Amniotic stem cell (primary cell): ENCODE results near the gene ANKRD11.
A peak's percentile ranks its signal among the peaks of the same experiment; 100 is the strongest.
"Not testable (repeated sequence)": the region's sequence is repeated elsewhere in the genome, so short reads cannot be mapped to it uniquely, and the experiment has no call there.

Experiments
- DNase-seq: peaks from one replicate; lab custom pipeline; 2025; lab: John Stamatoyannopoulos, UW

ANKRD11 gene

DNA sequence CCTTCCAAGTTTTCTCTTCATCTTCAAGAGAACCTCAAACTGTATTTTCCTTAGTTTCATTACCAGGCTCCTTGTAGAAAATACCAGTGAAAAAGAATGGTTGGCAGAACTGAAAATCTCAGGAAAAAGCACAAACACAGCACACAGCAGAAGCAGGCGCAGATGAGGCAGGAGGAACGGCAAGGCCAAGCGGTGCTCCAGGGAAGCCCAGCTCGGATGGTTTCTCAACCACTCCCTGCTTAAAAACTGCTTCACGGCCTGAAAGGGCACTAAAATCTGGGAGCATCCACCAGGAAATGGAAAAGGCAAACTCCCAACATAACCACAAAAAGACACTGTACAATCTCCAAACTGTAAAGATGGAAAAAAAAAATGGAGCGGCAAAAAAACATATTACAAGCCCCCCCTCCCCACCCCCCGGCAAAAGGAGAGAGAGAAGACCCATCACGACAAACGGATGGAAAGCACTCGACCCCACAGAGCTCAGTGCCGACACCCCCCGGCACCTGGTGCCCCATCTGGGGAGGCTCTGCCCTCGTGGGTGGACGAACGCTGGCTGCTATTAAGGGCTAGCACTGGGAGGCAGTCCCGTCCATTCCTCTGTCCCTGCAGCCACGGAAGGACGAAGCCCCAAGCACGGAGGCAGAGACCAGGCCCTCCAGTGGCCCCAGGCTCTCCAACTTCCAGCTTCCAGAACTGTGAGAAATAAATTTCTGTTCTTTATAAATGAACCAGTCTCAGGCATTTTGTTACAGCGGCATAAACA, 145.3 kb downstream of the ANKRD11 start:
- no peak for DNase-seq

DNA sequence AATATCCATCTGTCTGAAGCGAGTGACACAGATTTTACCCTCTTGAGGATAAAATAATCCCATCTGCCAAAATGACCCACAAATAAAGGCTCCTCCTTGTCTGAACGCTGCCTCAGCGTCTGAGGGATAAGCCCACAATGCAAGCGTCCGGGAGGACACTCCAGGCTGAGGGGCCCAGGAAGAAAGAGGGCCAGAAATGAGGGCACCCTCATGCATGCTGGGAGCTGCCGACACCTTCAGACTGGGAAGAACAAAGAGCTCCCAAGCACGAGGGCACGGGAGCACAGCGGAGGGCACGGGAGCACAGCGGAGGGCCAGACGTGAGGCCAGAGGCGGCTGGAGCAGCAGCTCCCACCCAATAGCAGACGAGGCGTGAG, 145.9 kb downstream of the ANKRD11 start:
- no peak for DNase-seq

DNA sequence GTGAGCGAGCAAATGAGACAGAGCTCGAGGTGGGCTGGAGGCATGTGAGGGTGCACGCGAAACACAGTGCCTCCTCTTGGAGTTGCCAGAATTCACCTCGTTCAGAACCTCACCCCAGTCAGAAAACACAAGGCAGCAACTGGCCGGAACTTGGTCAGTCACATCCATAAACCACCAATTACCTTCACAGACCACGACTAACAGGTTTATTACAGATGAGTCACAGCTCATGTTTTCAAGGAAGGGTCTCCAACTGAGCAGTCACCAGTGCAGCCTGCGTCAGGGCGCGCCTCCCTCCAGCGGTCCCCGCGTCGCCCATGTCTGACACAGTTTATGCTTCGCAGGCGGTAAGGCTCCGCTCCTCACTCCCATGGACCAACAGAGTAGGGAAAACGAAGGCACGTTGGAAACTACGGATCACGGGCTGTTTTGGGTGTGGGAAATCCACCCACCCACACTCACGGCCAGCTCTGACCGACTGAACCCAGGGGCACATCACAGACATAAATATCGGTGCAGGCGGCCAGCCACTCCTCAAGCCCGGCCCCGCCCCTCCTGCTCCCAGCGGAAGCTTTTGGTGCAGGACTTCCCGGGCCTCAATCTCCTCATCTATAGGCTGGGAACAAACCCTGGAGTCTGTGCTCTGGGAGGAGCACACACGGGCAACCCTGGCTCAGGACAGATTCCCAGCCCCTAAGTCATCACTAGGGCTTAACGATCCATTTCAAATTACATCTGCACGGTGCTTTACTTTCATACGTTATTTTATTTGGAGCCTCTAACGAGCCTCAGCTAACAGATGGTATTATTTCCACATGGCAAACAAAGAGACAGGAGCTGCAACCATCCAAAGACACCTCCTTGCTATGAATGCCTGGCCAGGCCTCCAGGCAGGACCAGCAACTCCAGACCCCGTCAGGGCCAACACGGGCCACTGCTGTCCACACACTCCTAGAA, 146.6 kb downstream of the ANKRD11 start:
- no peak for DNase-seq

DNA sequence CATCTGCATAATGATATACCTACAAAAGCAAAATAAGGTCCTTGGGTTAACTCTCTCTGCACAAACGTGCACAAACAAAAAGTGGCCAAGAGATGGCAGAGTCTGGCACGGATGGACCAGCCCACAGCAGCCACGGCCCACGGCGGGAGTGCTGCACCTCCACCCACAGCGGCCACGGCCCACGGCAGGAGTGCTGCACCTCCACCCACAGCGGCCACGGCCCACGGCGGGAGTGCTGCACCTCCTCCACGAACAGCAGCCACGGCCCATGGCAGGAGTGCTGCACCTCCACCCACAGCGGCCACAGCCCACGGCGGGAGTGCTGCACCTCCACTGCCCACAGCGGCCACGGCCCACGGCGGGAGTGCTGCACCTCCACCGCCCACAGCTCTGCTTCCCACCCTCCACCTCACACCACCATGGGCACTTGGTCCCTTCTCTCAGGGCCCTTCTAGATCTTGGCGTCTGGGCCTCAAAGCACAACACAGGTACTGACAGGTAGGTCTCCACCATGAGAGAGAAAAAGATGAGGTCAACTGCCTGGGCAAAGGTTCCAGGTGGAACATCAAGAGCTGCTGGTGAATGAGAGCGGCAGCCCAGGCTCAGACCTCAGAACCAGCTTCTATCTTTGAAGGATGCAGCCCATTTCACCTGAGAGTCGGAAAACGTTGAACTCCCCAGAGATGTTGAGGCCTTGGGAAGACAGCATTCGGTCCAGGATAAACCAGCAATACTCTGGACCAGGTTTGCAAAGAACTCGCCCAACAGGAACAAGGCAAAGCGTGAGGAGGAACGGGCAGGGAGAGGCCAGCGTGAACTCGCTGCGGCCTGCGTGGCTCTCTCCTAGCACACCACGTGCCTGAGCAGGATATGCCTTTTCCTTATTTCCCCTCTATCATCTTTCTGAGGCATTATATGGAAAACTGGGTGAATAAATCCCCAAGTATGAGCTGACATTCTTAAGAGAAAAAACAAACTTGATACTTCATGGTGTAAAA, 148.4 kb downstream of the ANKRD11 start:
- no peak for DNase-seq

DNA sequence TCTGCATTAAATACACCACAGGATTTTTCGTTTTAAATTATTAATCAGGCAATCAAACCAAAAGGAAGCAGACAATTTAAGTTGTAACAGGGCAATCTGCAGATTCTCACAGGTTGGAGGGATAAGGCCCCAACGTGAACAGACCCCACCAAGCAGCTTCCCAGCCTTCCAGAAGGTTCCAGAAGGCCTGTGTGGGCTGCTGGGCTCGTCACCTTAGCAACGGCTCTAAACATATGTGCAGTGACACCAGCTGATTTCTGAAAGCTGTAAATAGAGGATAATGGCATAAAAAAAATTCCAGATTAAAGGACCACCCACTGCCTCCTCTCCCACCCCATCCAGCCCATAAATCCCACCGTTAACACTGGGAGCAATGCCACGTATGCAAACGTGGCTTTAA, 149.1 kb downstream of the ANKRD11 start:
- no peak for DNase-seq

DNA sequence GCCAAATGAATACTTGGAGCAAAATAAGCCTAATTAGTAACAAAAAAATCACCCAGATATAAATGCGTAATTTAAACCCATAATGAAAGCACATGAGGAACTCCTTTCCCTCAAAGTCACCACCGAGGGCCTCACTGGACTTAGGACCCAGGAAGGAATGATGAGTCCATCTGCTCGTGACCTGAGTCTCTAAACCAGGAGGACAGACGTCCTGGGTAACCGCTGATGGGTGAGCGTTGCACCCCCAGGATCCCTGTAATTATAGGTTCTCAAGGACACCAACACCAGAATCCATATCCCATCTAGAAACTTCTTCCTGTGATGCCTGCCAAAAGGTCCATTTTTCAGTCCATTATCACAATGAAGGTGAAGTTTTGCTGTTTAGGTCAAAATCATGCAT, 151.5 kb downstream of the ANKRD11 start:
- no peak for DNase-seq

DNA sequence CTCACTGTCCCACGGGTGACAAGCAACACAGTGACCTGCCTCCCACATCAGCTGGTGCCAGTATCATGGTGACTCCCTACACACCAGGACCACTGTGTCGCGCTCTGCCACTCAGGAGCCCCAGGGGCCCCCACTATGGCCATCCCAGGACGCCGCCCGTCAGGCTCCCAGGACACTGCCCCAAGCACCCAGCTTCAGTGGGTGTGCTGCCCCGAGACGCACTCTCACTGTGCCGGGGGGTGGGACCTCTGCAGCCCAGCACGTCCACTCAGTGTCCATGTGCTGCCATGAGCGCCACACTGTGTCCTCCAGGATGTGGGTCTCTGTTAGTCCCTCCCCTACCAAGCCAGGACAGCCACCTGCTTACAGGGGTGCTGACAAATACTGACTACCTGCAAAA, 152.4 kb downstream of the ANKRD11 start:
- DNase-seq, result no peak

DNA sequence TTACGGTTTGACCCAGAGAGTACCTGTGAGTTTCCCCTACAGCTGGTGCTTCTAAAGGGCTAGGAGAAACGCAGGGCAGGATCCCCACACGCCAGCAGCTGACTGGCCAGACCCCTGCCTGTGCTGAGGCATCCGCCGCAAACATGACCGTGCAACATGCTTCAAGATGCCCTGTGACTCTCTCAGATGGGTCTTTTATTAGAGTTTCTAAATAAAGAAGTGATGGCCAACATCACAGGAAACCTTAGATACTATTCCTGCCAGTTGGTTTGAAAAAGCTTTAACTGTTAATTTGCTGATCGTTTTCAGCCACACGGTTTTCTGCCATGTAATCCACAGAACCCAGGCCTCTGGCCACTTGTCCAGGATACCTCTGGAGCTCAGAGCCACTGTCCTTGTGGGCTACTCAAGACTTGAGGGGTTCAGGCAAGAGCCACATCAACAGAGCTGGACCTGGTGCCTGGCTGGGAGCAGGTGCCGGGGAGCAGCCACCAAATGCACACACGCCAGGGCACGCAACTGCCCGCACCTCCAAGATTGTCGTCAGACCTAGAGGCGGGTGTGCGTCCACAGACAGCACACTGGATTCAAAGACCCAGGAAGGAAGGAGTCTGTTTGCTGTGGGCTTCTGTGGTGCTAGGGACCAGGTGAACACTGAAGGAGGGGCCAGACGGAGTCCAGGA, 154.4 kb downstream of the ANKRD11 start:
- DNase-seq, result no peak

DNA sequence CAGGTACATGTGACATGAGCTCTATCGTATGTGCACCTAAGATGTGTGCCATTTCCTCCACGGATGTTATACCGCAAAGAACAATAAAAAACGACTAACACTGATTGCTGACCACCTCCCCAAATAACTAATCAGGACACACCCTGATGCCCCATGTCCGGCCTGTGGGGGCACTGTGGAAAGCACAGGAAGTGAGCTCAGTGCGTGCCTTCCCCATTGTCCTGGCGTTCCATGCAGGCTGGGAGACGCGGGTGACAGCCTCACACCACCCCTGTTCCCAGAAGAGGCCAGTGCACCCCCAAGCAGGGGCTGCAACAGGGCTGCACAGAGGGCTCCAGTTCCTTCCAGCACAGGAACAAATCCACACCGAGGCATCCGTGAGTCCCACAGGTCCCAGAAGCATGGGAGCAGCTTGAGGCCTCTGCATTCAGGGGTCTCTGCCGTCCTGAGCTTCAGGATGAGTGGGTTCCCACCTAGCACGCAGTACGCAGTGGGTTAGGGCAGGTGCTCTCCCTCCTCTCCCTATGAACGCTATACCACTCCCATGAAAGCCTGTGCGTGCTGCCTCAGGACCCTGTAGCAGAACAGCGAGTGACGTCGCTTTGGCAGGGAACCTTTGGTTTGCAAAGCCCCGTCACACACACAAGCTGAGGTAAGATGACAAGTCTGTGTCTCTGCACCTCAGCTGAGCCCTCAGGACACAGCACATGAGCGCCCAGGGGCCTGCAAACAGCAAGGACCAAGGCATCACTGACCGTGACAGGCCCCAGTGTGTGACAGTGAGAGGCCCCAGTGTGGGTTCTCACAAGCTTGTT, 155.2 kb downstream of the ANKRD11 start:
- no peak for DNase-seq

DNA sequence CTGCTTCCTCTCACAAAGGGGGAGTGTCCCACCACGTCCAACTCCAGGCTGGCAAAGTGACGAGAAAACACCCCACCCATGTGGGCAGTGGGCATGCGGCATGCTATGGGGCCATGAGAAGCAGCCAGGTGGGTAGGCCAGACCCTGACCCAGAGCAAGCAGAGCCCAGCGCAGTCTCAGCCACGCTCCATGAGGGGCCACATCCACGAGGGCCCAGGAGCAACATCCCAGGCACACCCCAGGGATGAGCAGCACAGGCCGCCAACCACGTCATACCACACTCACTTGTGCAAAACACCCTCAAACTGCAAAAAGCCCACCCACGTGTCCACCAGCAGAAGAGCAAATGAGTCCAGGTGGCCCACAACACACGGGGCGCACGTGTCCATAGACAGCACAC, 155.9 kb downstream of the ANKRD11 start:
- no peak for DNase-seq

DNA sequence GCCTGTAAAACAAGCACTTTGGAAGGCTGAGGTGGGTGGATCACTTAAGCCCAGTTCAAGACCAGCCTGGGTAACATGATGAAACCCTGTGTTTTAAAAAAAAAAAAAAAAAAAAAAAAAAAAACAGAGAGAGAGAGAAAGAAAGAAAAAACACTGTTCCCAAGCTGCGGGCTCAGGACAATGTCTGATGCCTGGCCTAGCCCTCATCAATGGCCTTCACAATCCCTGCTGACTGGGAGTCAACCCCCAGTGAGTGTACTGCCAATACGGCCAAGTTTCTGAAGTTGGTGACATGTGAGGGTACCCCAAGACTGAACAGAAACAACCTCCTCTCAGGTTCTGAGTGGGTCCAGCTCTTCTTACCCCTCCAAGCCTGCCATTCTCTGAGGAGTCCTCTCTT, 156.3 kb downstream of the ANKRD11 start:
- no peak for DNase-seq

DNA sequence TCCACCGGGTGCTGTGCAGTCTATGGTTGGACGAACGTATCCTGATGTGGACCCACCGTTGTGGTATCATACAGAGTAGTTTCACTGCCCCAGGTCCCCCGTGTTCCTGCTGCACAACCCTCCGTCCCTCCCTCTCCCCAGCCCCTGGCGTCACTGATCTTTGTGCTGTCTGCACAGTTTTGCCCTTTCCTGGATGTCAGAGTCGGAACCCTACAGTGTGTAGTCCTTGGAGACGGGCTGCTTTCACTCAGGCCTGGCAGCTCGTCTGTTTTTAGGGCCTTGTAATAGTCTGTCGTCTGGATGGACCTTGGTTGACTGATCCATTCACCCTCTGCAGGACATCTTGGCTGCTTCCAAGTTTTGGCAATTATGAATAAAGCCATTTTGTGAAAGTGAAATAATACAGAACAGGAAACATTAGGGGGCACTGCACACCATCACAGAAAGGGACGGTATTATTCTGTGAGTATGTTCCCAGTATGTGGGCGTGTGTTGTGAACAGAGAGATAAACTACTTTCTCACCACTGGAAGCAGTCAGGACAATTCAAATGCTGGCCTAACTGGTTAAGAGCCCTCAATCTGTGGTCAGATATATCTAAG, 156.9 kb downstream of the ANKRD11 start:
- peak; percentile 38 for DNase-seq

DNA sequence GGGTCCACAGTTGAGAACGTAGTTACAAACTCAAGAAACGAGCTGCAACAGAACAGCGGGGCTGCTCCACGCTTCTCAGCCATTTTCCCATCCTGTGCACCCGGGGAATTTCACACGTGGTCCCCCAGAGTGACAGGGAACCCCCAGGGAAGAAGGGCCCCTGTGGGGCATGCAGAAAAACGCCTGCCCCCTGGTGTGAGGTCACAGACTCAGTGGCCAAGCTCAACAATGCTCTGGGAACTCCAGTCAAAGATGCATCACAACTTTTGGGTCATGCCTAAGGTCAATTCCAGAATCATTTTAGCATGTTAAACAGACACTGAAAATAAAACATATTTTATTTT, 157.5 kb downstream of the ANKRD11 start:
- DNase-seq, result no peak

DNA sequence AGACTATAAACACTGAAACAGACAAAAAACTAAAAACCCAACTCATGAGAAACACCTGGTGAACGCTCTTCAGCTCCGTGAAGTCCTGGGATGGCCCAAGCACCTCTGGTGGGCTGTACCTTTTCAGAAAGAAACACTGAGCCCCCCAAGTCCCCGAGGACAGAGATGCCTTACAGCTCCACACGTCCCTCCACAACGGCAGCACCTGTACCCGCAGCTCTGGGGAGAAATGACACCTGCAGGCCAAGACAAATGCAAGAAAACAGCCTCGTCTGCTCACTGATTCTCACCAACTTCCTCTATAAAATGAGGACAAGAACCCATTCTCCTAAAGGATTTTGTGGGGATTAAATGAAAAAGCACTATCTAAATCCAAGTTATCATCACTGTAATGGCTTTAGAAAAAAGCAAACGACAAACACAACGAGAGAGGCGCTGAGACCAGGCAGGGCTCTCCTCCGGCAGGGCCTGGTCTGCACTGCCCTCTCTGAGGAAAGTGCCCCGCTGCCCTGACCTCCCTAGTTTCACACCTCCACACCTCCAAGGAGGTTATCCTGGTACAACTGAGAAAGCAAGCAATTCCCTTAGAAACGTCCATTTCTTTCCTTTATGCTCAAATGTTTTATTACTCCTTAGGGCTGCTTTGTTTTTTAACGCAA, 158.0 kb downstream of the ANKRD11 start:
- DNase-seq, result no peak

DNA sequence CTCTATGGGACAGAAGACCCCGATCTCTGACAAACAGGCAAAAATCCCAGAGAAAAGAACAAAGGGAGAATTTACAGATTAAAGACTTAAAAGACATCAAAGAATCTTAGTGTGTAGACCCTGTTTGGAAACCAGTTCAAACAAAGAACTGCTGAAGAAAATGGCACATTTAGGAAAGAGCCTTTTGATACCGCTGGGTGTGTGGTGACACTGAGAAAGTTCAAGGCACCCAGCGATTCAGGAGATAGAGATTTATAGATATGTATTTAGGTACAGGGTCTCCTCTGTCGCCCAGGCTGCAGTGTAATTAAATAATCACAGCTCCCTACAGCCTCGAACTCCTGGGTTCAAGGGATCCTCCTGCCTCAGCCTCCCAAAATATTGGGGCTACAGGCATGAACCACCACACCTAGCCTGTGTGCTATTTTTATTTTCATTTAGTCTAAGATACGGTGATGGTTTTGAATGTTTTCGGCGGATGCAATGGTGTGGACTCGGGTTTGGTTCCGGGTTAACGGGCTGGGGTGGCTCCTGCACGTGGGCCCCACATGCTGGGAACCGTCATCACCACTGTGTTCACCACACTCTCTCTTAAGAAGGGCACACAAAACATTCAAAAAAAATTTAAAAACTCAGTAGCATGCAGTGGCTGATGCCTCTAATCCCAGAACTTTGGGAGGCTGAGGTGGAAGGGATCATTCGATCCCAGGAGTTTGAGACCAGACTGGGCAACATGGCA, 158.8 kb downstream of the ANKRD11 start:
- no peak for DNase-seq

DNA sequence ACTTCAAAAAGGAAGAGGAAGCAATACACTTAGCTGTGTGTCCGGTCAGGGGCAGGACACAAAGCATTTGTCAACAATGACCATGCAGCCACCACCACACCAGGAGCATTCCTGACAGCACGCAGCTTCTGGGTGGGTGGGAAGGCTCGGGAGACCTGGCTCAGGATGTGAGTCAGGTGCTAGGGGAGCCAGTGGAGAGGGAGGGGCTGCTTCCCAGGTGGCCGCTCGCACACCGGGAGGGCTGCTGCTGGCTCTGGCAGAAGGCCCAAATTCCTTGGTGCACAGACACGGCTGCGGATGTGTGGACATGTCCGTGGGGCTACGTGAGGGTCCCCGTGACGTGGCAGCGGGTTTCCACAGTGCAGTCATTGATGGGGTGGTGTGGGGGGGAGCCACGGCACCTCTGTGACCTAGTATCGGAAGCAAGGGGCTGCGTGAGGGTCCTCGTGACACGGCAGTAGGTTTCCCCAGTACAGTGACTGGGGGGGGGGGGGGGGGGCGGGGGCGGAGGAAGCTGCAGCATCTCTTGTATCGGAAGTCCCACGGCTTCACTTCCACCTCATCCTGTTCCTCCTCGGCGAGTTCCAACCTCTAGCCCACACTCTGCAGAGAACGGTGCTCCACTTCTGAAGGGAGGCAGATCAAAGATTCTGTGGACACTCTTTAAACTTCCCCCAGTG, 160.0 kb downstream of the ANKRD11 start:
- no peak for DNase-seq

DNA sequence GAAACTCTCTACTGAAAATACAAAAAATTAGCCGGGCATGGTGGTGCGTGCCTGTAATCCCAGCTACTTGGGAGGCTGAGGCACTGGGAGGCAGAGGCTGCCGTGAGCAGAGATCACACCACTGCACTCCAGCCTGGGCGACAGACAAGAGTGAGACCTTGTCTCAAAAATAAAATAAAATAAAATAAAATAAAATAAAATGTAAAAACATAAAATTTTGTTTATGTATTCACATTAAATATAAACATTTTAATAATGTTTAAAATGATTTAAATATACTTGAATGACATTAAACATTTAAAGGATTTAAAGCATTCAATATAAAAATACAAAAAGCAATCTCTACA, 160.6 kb downstream of the ANKRD11 start:
- DNase-seq, result not testable (repeated sequence)
